HG03066 (cell line): ENCODE measurements around the gene NACA2.
"Not testable (repeated sequence)": the region's sequence is repeated elsewhere in the genome, so short reads cannot be mapped to it uniquely, and the experiment has no call there.

Experiments used
- ATAC-seq: cut with Tn5 transposase; IDR thresholded peaks from one replicate; pipeline ENCODE4 v1.9.1; 2021; ENCODE audit warnings: low read depth; ENCODE audit not compliant: unreplicated experiment

The NACA2 gene

DNA sequence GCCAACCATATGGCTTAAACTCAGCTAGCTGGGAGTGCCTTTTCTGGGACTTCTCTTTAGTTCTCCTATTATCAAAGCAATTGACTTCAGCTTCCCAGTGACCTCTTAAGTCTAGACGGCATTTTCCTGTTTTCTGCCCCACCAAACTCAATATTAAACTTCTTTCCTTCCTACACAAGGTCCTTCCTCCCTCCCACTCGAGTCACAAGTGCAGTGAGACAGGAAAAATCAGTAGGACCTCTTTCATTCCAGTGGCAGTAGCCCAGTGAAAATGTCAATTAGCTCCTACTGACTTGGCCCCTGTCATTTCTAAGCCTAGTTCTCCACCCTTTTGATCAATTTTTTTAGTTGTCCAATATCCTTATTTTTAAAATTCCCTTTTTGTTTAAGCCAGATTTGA, 9.6 kb upstream of the NACA2 start:
- no peak for ATAC-seq

DNA sequence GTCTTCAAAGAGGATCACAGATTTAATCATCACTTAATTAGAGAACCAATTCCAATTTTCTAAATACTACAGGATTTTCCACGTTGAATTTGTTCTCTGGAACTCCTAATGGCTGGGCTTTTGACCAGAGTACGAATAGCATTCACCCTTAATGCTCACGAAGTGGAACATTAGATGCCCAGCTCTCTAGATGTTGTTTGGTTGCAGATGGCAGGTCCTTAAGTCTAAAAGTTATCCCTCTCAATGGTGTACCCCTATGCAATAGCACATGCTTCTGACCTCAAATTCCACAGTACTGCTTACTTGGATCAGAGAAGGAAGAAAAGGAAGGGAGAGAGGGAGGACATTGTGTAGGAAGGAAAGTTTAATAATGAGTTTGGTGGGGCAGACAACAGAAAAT, 8.6 kb upstream of the NACA2 start:
- ATAC-seq = no peak

DNA sequence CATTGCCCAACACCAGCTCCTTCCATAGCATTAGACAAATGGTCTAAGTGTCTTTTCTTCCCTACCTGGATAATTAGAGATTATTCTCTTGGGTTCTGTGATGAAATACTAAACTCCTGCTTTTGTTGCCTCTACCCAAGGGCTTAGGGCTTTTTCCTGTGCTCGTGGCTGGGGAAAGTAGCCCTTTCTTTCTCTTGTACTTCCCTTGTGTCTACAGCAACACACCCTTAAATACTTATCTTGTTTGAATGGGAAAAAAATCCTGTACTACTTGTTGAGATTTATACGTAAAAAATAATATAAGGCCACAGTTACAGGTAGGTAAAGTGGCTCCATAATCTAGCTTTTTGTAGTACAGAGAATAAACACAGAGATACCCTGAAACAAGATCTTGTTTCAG, 7.0 kb upstream of the NACA2 start:
- ATAC-seq = no peak

DNA sequence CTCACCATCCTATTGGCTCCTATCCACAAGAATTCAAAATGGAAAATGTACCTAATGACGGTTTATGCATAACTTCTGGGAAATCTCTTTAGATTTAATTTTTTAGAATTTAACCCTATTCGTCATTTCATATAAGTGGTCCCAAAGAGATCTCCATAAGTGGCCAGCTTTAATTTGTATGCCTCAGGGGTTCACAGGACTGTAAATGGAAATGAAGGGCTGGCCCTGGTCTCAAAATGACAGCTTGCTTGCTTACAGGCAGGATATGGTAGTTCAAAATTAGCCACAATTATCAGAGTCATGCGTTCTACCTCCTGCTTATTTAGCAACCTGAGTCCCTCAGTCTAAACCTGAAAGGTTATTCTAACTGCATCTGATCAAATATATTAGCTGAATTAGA, 6.6 kb upstream of the NACA2 start:
- ATAC-seq = no peak

DNA sequence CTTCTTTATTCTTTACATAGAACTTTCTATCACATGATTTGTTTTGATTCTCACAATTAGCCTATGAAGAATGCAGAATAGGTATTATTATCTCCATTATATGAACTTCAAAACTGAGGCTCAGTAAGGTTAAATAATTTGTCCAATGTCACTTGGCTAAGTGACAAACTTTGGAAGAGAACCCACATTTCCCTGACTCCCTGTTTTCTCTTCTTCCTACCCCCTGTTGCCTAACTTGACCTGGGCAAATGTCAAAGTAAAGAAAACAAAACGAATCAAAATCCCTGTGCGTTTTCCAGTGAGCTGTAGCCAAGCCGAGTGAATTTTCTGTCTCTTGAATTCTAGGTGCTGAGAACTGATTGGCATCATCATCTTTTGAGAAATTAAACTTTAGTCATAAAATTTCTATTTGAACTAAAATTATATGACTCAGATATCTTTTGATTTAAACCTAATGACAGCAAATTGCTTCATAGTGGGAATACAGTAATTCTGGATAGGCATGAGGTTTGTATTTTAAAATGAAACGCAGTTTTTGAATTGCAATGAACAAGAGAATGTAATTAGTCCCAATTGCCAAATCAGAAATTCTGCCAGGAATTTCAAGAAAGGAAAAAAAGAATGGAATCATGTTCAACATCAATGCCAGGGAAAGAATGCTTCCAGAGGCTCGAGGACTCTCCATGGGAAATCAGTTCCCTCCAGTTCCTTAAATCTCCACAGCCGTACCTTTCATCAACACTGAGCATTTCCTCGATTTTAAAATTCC, 4.6 kb upstream of the NACA2 start:
- ATAC-seq = no peak

DNA sequence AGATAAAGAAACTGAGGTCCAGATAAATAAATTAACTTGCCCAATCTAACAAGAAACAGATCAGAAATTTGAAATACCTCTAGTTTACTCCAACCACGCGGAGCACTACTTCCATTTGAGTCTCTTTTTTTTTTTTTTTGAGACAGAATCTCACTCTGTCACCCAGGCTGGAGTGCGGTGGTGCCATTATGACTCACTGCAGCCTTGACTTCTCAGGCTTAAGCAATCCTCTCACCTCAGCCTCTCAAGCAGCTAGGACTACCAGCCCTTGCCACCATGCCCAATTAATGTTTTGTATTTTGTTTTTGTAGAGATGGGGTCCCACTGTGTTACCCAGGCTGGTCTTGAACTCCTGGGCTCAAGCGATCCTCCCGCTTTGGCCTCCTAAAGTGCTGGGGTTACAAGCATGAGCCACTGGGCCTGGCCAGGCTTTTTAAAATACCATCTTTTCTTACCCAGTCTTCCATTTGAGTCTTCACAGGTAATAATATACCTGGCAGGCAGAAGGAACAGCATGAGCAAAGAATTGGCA, 3.3 kb upstream of the NACA2 start:
- ATAC-seq = no peak

DNA sequence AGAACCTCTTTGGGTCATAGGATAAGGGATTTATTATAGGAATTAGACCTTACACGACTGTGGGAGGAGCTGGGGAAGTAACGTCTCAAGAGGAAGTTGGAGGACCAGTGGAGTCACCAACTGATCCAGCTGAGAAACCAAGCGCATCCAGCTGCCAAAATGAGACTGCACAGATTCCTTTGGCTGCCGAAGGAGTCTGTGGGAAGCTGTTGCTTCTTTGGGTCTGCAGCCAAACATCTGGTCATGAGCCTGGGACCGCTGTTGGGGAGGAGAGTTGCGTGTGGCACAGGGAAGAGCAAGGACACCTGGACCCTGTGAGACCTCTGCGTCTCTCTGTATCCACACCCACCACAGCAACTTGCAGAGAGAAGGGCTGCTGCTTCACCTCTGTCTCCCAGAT, 2.4 kb upstream of the NACA2 start:
- no peak for ATAC-seq

DNA sequence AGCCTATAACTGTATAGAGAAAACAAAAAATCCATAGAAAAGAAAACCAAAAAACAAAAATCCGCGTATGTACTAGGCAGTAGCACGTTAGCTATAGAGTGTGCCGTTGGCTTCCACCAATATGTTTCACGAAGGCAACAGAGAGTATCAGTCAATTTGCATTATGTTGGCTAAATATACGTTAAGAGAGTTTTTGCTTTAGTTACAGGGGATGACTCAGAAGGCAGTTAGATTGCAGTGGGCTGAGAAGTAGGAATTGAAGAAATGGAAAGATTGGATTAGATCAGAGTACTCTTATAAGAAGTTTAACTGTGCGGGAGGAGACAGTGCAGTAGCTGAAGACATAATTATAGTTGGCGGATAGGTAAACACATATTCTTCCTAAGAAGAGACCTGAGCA, 911 bp upstream of the NACA2 start:
- ATAC-seq = no peak

DNA sequence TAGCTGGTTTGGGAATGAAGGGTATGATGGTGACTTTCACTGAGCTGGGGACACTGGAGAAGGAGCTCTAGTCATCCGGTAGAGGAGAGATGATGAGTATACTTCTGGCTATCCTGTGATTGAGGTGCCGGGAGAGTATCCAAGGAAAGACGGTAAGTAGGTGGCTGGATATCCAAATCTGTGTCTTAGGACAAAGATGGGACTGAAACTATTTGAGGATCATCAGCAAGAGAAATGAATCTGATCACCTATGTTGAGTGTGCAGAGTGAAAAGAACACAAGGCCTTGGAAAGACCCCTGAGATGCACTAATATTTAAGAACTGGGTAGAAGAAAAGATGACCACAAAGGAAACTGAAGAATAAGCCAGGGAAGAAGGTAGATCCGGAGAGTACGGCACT, 1.0 kb downstream of the NACA2 start:
- no peak for ATAC-seq

DNA sequence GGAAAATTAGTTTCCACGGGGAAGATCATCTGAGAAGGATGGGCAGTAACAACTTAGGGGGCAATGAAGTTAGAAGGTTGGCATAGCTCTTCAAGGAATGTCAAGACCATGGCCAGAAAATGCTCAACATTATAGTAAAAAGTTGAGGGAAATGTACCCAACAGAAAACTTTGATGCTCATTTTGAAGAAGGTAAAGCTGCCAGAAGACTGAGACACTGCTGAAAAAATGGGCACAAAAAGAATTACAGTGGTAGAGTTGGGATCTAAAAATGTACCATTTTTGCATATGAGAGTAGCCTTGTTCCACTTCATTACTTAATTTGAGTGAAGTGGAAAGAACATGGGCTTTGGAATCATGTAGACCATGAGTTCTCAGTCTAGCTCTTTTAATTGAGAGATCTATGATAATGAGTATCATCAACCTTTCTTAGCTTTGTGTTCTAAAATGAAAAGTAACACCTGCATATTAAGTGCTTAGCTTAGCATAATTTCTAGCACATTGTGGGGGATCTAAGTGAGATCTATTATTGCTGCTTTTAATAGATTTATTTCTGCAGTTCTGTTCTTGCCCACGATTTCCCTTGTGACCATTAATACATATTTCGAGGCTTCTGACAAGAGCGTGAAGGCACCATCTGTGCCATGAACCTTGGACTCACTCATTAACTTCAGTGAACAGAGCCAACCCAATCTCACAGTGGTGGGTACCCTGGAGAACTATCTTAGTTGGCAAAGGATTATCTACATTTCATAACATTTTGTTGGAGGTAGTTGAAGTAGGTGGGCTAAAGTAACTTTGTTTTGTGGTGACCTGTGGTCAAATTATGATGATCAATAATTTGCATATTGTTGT, 3.0 kb downstream of the NACA2 start:
- ATAC-seq = no peak

DNA sequence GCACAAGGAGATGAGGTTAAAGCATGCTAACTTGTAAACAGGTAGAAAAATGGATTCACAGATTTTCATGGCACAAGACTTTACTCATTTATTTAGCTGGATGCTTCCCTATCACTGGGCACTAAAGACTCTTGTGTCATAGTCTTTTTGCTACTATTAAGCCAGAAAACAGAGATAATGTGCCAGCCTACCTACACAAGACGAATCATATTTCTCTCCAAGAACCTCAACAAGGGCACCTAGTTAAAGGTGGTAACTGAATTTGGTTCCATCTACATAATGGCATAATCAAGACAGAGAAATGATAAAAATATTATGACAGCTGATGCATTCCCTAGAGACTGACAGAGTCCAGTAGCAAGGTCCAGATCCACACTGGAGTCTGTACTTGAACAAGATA, 3.8 kb downstream of the NACA2 start:
- no peak for ATAC-seq

DNA sequence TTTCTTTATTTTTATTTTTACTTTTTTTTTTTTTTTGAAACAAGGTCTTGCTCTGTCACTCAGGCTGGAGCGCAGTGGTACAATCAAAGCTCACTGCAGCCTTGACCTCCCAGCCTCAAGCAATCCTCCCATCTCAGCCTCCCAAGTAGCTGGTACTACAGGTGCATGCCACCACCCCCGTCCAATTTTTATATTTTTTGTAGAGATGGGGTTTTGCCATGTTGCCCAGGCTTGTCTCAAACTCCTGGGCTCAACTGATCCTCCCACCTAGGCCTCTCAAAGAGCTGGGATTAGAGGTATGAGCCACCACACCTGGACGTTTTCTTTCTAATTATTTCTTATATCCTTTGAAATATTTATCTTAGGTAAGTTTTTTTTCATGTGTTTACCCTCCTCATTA, 4.4 kb downstream of the NACA2 start:
- not testable (repeated sequence) for ATAC-seq

DNA sequence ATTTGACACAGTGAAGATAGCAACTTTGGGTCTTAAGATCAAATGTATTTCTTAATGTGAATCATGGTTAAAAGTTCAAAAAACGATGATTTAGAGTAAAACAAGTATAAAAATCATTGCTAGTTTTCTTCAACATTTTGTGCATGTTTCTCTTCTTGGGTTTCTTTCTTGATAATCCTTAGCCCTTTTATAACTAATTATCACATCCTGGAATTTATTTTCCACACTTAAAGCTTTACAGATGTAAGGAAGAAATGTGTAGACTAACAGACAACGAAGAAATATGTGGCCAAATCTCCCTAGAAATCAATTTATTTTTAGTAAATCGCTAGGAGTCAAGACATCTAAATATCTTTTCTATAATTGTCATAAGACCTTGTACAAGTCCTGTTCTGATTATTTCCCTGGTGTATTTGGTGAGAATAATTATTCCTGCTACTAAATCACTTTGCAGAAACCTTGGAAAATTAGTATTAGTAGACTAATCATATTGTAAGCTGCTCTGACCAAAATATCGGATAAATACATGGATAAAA, 4.9 kb downstream of the NACA2 start:
- no peak for ATAC-seq

DNA sequence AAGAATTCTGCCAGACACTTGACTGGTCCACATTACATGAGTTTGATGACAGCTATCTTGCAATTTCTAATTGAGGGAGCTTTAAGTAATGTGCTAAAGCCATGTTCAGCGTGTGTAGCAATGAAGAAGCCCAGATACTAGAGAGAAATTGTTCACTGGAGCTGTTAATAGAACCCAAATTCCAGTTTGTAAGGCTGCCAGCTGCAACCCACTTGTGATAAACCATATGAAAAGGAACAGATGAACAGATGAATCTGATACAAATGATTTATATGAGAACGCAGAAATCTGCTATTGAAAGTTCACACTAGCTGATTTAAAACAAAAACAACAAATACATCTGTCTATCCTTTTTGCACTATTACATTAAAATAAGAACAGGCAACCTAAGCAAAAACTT, 6.2 kb downstream of the NACA2 start:
- no peak for ATAC-seq

DNA sequence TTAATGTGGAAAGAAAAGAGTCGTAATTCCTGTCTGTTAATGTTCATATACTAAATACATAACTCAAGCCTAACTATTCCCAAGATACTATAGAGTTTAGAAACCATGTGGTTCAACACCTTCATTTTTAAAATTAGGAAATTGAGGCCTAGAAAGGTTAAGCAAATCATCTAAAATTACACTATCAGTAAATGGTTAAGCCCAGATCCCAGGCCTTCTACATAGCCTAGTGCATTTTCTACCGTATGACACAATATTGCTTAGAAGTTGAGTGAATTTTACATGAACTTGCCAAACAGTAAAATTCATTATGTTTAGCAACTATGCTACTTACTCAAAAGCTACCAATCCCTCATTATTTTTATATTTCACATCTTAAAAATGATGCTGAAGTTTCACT, 6.8 kb downstream of the NACA2 start:
- ATAC-seq = no peak

DNA sequence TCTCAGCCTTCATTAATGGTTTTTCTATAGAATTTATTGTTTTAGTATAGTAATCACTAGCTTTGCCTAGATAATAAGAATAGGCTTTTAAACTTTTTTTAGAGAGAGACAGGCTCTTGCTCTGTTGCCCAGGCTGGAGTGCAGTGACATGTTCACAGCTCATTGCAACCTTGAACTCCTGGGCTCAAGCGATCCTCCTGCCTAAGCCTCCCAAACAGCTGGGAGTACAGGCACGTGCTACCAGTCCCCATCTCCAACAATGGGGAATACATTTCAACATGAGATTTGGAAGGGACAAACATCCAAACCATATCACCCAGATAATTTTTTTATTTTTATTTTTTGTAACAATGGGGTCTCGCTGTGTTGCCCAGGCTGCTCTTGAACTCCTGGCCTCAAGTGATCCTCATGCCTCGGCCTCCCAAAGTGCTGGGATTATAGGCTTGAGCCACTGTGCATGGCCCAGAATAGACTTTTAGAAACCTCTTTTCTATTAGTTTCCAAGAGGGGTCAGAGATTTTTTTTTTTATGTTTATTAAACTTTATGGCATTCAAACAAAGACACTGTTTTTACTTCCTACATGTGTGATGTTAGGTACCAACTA, 7.3 kb downstream of the NACA2 start:
- no peak for ATAC-seq

DNA sequence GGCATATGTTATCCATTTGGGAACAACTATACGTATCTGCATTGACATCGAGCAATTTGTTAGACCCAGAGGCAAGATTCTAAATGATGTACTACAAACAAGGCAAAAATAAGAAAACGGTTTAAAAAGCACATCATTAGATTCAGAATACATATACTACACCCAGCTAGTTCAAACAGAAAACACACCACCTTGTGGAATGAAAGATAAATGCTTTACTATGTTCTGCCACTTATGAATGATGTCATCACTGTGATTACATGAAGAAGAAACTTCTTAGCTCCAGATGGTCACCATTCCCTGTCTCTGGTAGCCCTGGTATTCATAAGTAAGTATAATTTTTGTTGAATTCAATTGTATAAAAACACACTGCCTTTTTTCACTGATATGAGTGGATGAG, 7.8 kb downstream of the NACA2 start:
- no peak for ATAC-seq

DNA sequence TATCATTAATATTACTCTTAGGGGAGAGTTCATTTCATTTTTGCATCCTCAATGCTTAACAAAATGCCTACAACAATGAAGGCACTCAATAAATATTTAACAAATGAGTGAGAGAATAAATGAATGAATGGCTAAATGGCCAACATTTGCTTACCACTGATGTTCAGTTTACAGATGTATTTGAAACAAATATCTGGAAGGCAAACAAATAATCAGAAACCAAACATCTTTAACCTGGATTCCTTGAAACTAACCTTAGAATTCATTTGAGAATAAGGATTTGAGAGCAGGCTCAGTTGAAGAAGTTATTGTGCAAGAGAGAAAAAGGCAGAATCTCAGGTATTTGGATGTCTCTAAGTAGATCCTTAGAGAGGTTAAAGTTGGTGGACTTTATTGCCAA, 8.4 kb downstream of the NACA2 start:
- ATAC-seq = no peak

DNA sequence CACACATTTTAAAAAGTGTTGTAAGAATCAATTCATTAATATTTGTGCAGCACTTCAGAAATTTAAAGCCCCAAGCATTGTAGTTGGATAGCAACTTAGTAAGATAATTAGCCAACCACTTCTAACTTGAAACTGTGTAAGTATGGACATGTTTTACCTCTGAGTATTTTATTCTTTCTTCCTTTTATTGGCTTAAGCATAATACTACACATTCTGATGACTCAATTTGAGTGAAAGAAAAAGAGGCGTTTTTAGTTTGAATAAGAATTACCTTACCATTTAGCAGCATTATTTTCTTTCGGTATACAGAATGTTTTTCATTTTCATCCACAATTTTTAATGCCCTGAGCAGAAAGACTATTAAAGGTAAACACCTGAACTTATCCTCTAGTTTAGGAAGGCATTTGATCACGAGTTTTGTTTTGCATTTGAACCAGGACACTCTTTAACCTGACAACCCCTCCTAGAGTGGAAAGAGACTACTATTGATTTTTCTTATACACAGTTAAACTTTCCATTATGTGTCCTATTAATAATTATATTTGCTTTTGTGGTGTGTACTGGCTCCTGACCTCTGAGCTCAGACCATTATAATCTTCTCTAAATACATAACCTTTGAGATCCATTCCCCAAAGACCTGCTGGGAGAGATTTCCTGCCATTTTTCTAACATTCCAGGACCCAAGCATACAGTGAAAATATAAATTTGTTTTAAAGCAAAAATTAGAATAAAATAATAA, 9.2 kb downstream of the NACA2 start:
- ATAC-seq = no peak

DNA sequence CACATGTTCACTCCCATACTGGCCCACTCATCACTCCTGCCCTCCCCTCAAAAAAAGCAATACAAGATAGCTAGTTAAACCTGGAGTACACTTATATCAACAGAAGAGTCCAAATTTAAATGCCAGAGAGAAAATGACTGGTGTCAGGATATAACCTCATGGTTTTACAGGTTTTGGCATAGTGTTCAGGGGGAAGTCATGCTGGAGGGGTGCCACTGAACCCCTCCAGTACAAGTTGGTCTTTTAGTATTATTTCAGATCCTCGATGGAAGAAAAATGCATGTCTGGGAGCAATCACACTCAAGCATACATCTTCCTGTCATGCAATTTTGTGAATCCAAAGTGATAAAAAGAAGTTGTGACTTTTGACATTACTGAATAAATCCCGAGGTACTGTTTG, 10.5 kb downstream of the NACA2 start:
- ATAC-seq = no peak

DNA sequence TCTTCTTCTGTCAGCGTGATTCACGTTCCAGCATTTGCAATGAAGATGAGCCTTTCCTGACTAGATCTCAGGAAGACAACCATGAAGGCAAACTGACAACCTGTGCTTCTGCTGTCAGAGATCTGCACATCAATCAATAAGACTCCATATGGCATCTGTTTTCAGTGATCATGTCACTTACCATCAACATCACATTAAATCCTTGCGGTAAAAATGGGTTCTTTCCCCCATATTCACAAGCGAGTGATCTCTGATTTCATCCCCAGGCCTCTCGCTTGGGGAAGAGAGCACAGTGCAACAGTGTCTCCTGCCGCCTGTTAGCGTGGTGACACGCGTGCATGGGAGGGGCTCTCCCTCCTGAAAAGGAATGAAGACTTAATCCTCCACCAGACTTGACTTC, 11.1 kb downstream of the NACA2 start:
- no peak for ATAC-seq
